RPMI7951 (cell line): ENCODE results near the gene TBK1. TPM values are rescaled to one million over a fixed set of nuclear protein-coding genes. Genes with fewer than 3 reads are reported as not detected.

Experiments
- DNase-seq: peaks from one replicate; pipeline ENCODE4 v3.0.0-alpha.2; 2012; ENCODE audit warnings: low read depth
- total RNA-seq: library from RNA; depleted of rRNA; stranded (reverse); fragments of >200 nt; shearing (Covaris generic); gene quantifications from 2 replicates; pipeline ENCODE4 v1.2.3, GENCODE V29; 2014

Gene TBK1
- total RNA-seq, 1 experiment from 2014 or later: 32.1 TPM

DNA sequence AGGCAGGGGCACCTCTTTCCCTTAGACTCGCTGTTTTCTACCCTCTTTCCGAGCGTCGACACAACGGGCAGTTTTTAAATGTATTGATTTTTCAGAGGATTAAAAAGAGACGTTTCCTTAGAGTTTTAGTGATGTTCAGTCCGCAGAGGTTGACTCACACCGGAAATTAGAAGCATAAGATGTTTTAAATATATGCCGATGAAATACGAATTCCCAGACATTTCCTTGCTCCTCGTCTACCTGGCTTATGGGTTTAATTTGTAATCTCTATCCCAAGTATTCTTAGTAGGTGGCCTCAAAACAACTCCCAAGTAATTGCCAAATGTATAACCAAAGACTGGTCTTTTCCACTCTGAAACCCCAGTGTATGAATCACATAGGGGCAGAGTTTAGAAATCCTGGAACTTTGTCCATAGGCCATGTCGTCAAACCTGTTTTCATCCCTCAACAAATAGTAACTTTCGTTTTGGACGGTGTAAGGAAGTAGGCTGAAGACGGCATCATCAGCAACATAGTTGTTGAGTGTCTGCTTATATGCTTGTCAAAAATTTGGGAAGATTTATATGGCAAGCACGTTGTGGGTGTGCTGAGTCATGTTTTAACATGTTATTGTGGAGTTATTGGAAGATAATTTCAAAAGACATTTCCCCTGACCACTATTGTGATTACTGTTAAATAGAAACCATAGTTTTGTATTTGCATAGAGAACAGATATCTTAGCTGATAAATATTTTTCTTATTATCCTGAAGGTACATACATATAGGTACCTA lies 824 bp downstream of the TBK1 start:
- DNase-seq: peak; percentile 72

DNA sequence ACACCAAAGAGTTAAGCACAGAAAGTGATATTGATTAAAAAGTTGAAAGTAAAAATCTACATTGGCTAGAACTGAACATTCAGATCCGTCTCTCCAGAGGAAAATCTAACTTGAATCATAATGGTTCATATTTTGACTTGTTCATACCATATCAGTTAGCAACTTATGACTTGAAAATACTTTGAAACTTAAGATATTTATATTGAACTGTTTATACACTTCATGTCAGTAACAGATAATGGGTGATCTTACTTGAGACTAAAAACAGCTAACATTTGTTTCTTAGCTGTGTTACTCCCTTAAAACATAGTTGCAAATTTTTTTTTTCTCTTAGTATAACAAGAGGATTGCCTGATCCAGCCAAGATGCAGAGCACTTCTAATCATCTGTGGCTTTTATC lies 3.6 kb downstream of the TBK1 start:
- DNase-seq: no peak

DNA sequence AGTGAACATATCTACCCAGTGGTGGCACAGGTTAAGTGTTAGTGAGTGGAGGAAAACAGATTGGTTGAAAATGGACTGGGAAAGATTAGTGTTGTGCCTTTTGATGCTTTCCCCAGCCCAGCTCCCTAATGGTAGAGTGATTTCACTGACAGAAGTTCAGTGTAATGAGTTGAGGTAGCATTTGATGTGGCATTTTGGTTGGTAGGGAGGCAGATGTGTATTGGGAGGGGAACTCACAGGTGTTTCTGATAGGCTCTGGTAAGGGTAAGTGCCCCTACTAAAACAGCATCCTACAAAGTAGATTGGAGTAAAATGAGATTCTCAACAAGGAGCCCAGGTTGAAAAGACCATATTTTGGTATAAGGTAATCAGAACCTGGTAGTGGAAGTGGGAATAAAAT lies 4.2 kb downstream of the TBK1 start:
- no peak for DNase-seq

DNA sequence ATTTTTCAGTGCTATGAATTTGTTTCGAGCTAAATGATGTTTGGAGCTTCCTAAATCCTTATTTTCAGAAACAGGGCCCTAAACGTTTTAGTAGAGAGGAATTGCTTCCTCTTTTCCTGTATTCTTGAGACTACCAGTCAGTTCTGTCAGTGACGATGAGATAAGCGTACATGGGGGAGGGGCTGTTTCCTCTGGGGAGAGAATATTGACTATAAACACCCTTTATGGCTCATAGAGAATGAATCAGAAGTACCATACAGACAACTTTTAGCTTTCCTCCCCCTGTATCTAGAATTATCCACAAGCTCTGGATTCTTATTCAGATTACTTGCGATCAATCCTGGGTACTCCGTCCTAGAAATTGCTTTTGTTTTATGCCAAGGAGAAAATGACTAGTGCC lies 5.1 kb downstream of the TBK1 start:
- no peak for DNase-seq

DNA sequence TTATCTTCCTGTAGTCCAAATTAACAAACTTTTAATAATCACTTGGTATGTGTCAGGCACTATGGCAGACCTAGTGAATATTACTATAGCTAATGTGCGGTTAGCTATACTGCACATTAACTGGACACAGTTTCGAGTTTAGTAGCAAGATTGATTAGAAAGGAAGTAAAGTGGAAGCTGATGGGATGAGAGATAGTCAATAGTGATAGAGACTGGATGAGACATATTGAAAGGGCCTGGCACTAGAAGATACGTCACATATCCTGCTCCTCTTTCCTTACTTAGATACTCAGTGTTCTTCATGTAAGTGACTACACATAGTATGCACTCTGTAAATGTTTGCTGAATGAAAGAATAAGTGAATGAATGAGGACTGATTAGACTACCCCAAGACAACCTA lies 5.5 kb downstream of the TBK1 start:
- no peak for DNase-seq

DNA sequence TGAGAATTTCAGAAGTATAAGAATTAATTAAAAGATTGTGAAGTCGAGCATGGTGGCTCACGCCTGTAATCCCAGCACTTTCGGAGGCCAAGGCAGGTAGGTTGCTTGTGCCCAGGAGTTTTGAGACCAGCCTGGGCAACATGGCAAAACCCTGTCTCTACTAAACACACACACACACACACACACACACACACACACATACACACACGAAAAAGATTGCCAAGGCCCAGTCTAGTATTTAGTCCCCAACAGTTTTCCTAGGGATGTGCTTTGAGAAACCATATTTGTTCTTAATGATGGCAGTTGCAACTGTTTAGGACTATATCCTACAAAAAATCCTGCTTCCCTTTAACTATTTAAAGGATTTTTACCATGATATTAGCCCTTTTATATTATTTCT lies 6.0 kb downstream of the TBK1 start:
- DNase-seq: no peak

DNA sequence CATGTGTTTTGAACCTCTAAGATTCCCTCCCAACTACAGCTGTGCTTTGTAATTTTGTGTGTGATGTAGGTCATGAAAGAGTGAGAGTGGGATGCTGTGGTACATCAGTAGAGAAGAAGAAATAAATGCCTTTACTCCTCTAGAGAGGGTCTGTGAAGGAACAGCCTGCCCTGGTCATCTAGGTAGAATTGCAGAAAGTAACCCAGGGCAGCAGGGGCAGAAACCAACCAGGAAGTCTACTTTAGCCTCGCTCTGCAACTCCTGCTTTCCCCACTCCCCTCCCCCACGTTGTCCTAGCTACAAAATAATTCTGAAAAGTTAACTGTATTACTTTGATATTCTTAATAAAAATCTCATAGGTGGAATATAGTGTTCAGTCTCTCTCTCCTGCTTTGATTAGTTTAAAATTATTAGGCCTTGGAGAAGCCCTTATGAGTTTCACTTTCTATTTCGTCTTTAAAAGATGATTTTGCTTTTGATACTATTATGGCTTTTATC lies 7.5 kb downstream of the TBK1 start:
- DNase-seq: peak; percentile 15

DNA sequence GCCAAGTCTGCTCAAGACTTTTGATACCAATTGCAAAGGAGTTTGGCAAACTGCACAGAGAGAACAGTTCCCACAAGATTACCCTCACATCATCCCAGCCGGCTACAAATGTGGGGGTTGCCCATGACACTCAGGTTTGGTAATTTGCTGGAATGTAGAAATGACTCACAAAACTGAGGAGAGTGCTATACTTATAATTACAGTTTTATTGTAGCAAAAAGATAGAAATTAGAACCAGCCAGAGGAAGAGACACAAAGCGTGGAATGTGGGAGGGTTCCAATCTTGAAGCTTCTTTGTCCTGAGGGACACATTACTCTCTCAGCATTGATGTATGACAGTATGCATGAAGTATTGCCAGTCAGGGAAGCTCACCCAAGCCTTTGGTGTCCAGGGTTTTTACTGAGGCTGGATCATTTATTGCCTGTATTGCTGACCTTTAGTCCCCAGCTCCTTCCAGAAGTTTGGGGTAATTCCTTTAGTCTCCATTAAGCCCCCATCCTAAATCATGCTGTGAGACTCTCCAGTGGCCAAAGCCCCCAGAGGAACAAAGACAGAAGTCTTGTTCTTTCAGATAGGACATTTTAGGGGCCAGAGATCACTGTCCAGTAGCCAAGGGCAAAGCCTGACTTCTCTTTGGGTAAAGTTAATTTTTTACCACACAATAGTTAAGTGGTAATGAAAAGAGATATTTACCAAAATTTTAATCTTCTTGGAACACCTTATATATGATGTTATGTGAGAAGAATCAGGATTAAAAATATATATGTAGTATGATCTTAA lies 9.9 kb downstream of the TBK1 start:
- DNase-seq: peak; percentile 75

DNA sequence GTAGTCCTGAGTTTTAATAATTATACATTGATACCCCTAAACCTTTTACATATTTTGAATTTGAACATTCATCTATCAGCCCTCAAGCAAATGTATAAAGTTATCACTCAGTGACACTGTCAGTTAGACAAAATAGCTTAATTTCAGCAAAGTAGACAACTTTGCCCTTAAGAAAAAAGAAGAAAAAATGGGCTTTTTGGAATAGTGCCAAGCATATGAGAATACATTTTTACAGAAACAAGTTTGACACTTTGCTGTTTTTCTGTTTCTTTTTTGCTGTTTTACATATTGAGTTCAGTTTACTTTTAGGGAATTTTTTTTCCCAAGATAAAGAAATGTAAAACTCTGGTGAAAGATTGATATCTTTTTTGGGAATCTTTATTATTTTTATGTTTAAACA lies 14.3 kb downstream of the TBK1 start:
- no peak for DNase-seq

DNA sequence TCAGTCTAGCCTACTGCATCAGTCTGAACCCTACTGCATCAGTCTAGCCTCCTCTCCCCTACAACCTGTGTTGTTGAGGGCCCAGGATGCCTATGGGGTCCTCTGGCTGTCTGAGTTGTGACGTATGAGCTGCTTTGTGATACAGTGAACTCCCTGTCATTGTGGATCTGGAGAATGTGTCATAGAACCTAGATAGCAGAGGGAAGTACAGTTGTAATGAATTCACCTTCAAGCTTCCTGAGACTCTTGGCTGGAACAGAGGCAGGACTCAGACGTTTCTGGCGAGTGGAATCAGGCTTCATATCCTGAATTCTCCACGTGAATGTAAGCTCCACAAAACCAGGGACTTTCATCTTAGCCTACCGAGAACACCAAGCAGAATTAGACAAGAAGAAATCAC lies 17.0 kb downstream of the TBK1 start:
- DNase-seq: no peak

DNA sequence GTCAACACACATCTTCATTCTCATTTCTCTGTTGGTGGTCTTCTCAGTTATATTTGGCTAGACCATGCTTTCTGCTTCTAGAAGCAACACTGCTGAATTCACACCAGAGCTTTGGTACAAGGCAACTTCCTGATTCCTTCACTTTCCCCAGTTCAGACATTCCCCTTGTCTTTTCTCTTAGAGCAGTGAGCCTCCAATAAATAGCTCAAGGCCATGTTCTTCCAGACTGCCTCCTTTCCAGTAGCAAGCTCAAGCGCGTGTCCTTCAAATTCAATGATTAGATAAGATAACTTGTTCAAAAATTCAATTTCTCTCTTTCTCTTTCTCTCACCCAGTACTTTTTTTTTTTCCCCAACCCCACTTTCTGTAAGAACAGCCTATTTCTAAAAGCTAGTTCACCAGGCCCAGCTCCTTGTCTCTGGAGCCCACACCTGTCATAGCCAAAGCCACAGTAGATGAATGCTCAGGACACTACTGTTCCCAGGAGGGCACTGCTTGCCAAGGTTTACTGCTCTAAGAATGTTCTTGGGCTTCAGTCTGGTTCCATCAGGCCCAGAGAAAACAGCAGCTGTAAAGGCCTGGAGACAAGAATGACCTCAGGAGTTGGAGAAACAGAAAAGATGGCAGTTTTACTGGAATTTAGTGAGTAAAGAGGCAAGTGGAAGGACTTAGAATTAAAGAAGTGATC lies 17.7 kb downstream of the TBK1 start:
- DNase-seq: no peak

DNA sequence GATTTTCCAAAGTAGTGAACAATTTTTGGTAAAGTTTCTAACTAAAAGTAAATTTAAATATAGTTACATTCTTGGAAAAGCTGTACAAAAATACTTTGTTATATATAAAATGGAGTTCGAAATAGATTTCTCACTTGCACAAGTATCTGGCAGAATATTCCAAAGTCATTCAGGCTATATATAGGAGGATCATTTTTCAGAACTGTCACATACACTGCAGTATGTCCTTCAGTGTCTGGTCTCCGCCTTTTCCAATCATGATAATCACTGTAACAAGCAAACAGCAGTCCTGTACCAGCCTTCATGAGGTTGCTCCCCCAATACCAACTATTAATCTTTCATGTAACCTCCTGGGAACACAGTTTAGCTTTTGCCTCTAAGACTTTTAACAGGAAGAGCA lies 18.6 kb downstream of the TBK1 start:
- DNase-seq: no peak

DNA sequence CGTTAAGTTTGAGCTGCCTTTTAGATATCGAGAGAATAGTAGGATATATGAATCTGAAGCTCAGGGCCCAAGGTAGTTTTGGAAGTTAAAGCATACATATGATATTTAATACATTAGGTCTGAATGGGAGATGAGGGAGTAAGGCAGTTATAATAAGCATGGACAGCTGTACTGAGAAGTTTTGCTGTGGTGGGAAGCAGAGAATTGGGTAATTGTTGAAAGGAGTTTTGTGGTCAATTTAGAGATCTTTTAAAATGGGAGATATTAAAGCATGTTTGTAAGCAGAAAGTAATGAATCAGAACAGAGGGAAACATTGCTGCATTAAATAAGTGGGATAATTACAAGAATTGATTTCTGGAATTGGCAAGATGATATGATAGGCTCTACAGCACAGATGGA lies 21.3 kb downstream of the TBK1 start:
- DNase-seq: no peak

DNA sequence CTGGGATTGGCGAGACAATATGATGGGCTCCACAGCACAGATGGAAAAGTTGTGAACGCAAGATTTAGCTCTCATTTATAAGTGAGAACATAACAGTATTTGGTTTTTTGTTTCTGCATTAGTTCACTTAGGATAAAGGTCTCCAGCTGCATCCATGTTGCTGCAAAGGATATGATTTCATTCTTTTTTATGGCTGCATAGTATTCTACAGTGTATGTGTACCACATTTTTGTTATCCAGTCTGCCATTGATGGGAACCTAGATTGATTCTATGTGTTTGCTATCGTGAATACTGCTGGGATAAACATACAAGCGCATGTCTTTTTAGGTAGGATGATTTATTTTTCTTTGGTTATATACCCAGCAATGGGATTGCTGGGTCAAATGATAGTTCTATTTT lies 23.6 kb downstream of the TBK1 start:
- no peak for DNase-seq

DNA sequence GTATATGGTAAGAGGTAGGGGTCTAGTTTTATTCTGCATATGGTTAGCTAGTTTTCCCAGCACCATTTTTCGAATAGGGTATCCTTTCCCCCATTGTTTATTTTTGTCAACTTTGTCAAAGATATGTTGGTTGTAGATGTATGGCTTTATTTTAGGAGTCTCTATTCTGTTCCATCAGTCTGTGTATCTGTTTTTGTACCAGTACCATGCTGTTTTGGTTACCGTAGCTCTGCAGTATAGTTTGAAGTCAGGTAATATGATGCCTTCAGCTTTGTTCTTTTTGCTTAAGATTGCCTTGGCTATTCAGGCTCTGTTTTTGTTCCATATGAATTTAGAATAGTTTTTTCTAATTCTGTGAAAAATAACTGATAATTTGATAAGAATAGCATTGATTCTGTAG lies 24.9 kb downstream of the TBK1 start:
- DNase-seq: no peak

DNA sequence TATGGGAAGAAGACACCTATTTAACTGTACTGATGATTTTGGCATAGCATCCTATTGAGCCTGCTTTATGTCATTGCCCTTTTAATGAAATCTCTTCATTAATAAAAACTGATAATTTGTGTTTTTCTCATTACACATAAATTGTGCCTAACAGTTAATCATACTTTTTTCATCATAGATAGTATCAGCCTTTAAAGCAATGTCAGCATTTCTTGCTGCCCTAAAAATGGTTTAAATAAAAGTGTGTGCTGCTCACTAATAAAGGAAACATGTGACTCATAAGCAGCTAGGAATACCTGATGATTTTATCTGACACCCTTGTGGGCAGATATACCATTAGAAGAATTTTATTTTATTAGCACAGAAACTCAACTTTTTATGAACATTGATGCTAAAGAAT lies 26.7 kb downstream of the TBK1 start:
- no peak for DNase-seq

DNA sequence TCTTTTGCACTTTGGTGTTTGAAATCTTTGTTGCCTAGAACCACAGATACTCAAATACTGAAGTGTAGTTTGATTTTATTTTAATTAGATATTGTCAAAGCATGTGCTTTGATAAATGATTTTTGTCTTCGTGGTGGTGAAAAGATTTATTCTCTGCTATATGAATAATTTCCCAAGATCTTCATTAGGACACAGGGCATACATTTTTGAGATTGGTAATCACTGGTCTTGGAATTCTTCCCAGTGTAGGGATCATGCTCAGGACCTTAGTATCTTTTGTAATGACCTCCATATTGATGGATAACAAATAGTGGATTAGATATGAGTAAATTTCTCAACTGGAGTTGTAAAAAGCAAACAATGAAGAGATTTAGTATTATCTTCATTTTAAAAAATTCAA lies 28.2 kb downstream of the TBK1 start:
- no peak for DNase-seq

DNA sequence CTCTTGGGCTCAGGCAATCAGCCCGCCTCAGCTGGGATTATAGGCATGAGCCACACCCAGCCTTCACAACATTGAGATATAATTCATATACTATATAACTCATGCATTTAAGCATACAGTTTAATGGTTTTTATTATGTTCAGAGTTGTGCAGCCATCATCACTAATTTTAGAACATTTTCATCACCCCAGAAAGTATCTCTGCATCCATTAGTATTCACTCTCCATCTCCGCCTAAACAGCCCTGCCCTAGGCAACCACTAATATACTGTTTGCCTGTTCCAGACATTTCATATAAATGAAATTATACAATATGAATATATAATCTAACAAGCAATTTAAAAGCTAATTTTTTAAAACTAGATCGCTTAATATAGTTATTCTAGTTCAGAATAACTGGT lies 34.7 kb downstream of the TBK1 start:
- no peak for DNase-seq

DNA sequence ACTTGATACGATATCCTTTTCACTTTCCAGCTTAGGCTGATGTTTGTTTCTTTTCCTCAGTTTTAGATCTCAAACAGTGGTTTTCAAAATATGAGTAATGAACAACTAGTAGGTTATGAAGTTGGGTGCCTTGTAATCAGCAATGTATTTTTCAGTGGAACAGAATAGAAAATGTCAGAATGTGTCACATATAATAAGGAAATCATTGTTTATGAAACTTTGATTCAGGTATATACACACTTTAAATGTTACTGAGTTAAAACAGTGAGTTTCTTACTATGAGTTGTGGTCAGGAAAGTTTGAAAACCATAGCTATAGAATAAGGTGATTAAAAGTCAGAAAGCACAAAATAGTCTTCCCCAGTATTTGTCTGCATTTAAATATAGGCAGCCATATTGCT lies 39.8 kb downstream of the TBK1 start:
- DNase-seq: no peak

DNA sequence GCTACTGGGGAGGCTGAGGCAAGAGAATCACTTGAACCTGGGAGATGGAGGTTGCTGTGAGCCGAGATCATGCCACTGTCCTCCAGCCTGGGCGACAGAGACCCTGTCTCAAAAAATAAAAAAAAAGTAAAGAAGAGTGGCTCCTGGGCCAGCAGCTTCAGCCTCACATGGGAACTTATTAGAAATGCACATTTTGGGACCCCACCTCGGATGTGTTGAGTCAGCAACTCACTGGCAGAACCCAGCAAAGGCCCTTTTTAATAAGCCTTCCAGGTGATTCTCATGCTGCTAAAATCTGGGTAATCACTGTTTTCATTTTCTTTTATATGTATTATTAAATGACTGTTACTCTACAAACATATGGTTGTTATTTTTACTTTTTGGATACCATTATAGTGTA lies 41.6 kb downstream of the TBK1 start:
- no peak for DNase-seq

DNA sequence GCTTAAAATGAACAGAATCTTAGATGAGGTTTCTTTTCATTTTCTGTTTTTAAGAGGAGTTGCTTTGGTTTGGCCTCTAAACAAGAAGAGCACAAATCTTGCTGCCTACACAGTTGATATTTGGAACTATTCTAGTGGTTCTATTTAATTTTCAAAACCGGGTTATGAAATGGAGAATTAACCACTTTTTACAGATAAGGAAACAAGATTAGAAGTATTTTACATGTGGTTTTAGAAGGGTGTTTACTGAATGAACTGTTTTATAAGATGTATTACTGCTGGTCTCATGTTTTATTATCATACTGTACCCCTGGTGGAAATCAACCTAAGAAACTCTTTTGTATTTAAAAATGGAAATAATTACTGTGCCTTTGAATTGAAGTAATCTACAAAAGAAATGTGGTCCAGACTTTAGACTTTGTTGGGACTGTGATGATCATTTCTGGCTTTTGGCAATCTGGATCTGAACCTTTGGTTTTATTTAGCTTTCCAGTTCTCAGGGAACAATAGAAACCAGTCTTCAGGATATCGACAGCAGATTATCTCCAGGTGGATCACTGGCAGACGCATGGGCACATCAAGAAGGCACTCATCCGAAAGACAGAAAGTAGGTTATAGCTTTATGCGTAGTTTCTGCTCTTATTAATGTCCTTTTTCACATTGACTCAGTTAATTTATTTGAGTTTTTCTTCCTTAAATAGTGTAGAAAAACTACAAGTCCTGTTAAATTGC lies 43.2 kb downstream of the TBK1 start:
- DNase-seq: no peak

DNA sequence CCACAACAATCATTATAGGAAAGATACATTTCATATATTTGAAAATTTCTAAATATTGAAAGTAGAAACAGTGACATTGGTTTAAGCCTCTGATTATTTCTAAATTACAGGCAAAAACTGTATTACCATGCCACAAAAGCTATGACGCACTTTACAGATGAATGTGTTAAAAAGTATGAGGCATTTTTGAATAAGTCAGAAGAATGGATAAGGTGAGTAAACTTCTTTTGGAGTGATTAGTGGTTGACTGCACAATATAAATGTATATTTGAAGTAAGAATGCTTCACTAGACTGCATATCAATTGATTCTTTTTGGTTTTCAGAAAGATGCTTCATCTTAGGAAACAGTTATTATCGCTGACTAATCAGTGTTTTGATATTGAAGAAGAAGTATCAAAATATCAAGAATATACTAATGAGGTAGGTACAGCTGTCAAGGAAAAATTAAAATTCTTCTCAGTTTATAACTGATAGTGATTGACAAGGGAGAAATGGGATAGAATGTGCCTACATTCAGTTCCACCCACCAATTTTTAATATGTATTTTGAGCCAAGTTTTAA lies 45.0 kb downstream of the TBK1 start:
- DNase-seq: no peak
